H1 (cell line): ENCODE data around the gene NTS. TPM values are rescaled to one million over a fixed set of nuclear protein-coding genes. Genes with fewer than 3 reads are reported as not detected.

Experiments
- FOSL1 ChIP-seq: IDR thresholded peaks from 2 replicates; pipeline ENCODE4 v1.6.1; 2011; ENCODE audit warnings: mild to moderate bottlenecking, low read depth, low read length, moderate library complexity; ENCODE audit not compliant: insufficient read depth
- JUN ChIP-seq: IDR thresholded peaks from 2 replicates; pipeline ENCODE4 v1.6.1; 2011; ENCODE audit warnings: low read depth, mild to moderate bottlenecking, improper control_type of control experiment, low read length
- MAX ChIP-seq: IDR thresholded peaks from 2 replicates; pipeline ENCODE4 v1.6.1; 2012; ENCODE audit warnings: inconsistent platforms
- TCF12 ChIP-seq: IDR thresholded peaks from 2 replicates; pipeline ENCODE4 v1.6.1; 2011; ENCODE audit warnings: low read depth, mild to moderate bottlenecking, low read length
- polyA plus RNA-seq, 7 experiments: library from polyadenylated mRNA; depleted of rRNA in 3 of 7; stranded (reverse) in 5 of 7; unstranded in 2 of 7; fragments of >200 nt in 5 of 7; fragments of 200-250 nt in 2 of 7; gene quantifications; 1 replicate in 5 of 7; 2 replicates in 1 of 7; 4 replicates in 1 of 7; pipeline versions ENCODE4 v1.2.1 to v1.2.3, GENCODE V29; 2011 to 2013; ENCODE audit warnings: missing spikeins in 2 of 7, mixed read lengths in 2 of 7
- total RNA-seq: library from RNA; stranded (reverse); fragmentation: NEBNext Ultra II Directional; extraction: Animal tissue kit (Norgen Biotek cat#: 25700); gene quantifications from 2 replicates; pipeline ENCODE4 v1.2.1, GENCODE V29; 2021
- TF ChIP-seq, protein P1 (sequence below): fragments of 300-600 bp; sonication (generic); IDR thresholded peaks from 2 replicates; pipeline ENCODE4 v1.7.1; 2012; ENCODE audit warnings: low read length, moderate library complexity, mild to moderate bottlenecking, inconsistent platforms; ENCODE audit not compliant: insufficient replicate concordance

Gene NTS
- total and polyA plus RNA-seq, 2 of the 8 experiments (the other 6 are each of a cell fraction or from before 2014, with no cell fraction given): 17.0 to 36.6 TPM

GRCh38 chr12:85877459-85877858 lies 3.4 kb downstream of the NTS start (continued):
- TF ChIP-seq, protein P1, sequence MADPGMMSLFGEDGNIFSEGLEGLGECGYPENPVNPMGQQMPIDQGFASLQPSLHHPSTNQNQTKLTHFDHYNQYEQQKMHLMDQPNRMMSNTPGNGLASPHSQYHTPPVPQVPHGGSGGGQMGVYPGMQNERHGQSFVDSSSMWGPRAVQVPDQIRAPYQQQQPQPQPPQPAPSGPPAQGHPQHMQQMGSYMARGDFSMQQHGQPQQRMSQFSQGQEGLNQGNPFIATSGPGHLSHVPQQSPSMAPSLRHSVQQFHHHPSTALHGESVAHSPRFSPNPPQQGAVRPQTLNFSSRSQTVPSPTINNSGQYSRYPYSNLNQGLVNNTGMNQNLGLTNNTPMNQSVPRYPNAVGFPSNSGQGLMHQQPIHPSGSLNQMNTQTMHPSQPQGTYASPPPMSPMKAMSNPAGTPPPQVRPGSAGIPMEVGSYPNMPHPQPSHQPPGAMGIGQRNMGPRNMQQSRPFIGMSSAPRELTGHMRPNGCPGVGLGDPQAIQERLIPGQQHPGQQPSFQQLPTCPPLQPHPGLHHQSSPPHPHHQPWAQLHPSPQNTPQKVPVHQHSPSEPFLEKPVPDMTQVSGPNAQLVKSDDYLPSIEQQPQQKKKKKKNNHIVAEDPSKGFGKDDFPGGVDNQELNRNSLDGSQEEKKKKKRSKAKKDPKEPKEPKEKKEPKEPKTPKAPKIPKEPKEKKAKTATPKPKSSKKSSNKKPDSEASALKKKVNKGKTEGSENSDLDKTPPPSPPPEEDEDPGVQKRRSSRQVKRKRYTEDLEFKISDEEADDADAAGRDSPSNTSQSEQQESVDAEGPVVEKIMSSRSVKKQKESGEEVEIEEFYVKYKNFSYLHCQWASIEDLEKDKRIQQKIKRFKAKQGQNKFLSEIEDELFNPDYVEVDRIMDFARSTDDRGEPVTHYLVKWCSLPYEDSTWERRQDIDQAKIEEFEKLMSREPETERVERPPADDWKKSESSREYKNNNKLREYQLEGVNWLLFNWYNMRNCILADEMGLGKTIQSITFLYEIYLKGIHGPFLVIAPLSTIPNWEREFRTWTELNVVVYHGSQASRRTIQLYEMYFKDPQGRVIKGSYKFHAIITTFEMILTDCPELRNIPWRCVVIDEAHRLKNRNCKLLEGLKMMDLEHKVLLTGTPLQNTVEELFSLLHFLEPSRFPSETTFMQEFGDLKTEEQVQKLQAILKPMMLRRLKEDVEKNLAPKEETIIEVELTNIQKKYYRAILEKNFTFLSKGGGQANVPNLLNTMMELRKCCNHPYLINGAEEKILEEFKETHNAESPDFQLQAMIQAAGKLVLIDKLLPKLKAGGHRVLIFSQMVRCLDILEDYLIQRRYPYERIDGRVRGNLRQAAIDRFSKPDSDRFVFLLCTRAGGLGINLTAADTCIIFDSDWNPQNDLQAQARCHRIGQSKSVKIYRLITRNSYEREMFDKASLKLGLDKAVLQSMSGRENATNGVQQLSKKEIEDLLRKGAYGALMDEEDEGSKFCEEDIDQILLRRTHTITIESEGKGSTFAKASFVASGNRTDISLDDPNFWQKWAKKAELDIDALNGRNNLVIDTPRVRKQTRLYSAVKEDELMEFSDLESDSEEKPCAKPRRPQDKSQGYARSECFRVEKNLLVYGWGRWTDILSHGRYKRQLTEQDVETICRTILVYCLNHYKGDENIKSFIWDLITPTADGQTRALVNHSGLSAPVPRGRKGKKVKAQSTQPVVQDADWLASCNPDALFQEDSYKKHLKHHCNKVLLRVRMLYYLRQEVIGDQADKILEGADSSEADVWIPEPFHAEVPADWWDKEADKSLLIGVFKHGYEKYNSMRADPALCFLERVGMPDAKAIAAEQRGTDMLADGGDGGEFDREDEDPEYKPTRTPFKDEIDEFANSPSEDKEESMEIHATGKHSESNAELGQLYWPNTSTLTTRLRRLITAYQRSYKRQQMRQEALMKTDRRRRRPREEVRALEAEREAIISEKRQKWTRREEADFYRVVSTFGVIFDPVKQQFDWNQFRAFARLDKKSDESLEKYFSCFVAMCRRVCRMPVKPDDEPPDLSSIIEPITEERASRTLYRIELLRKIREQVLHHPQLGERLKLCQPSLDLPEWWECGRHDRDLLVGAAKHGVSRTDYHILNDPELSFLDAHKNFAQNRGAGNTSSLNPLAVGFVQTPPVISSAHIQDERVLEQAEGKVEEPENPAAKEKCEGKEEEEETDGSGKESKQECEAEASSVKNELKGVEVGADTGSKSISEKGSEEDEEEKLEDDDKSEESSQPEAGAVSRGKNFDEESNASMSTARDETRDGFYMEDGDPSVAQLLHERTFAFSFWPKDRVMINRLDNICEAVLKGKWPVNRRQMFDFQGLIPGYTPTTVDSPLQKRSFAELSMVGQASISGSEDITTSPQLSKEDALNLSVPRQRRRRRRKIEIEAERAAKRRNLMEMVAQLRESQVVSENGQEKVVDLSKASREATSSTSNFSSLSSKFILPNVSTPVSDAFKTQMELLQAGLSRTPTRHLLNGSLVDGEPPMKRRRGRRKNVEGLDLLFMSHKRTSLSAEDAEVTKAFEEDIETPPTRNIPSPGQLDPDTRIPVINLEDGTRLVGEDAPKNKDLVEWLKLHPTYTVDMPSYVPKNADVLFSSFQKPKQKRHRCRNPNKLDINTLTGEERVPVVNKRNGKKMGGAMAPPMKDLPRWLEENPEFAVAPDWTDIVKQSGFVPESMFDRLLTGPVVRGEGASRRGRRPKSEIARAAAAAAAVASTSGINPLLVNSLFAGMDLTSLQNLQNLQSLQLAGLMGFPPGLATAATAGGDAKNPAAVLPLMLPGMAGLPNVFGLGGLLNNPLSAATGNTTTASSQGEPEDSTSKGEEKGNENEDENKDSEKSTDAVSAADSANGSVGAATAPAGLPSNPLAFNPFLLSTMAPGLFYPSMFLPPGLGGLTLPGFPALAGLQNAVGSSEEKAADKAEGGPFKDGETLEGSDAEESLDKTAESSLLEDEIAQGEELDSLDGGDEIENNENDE: no peak
- TF ChIP-seq TCF12 (no peak), MAX (no peak), JUN (no peak), FOSL1 (no peak)
- TF ChIP-seq, all 59 proteins: peak for 0
